Endothelial cell of umbilical vein (primary cell): ENCODE data around the gene MMP23B.
A peak's percentile ranks its signal among the peaks of the same experiment; 100 is the strongest.

ENCODE experiments used
- EZH2 ChIP-seq: IDR thresholded peaks from 2 replicates; pipeline ENCODE4 v1.6.1; 2012; ENCODE audit warnings: borderline replicate concordance, low read depth, mild to moderate bottlenecking, moderate library complexity, low read length, inconsistent platforms; ENCODE audit not compliant: severe bottlenecking
- GATA2 ChIP-seq: IDR thresholded peaks from 2 replicates; pipeline ENCODE4 v1.7.0; 2011; ENCODE audit warnings: low read depth, mild to moderate bottlenecking, moderate library complexity, mixed read lengths, low read length; ENCODE audit not compliant: insufficient read length, insufficient read depth
- POLR2A ChIP-seq: IDR thresholded peaks from 2 replicates; pipeline ENCODE4 v1.6.1; 2012; ENCODE audit warnings: low read depth, mild to moderate bottlenecking, control low read depth, low read length
- POLR2AphosphoS5 ChIP-seq: IDR thresholded peaks from 2 replicates; pipeline ENCODE4 v1.6.1; 2012; ENCODE audit warnings: low read depth, mild to moderate bottlenecking, control low read depth, low read length, moderate library complexity; ENCODE audit not compliant: insufficient read depth
- TF ChIP-seq, protein P1 (sequence below), 2 donors: IDR thresholded peaks; 1 replicate in 1 of 2; 2 replicates in 1 of 2; pipeline ENCODE4 v1.5.1; 2011; ENCODE audit warnings: low read length in 2 of 2, mild to moderate bottlenecking in 2 of 2, moderate library complexity in 2 of 2, control low read depth in 1 of 2, inconsistent platforms in 1 of 2, low read depth in 1 of 2; ENCODE audit not compliant: insufficient read depth in 1 of 2; ENCODE audit errors: extremely low read depth in 1 of 2

DNA sequence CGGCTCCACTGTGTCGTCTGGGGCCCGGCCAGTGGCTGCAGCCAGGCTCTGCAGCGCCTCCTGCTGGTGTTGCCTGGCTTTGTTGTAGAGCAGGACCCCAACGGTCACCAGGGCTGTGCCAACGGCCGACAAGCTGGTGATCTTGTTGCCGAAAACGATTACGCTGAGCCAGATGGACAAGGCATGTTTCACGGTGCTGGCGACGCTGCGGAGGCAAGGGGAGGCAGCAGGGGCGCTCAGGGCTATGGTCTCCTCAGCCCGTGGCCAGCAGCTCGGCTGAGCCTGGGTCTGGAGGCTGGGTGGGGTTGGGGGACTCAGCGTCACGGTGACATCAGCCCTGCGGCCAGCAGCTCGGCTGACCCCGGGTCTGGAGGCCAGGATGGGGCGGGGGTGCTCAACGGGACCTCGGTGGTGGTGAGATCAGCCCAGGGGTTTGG is 33.9 kb downstream of the MMP23B start:
- TF ChIP-seq POLR2AphosphoS5 (no peak), POLR2A (no peak), EZH2 (no peak), GATA2 (no peak)
- TF ChIP-seq, protein P1, sequence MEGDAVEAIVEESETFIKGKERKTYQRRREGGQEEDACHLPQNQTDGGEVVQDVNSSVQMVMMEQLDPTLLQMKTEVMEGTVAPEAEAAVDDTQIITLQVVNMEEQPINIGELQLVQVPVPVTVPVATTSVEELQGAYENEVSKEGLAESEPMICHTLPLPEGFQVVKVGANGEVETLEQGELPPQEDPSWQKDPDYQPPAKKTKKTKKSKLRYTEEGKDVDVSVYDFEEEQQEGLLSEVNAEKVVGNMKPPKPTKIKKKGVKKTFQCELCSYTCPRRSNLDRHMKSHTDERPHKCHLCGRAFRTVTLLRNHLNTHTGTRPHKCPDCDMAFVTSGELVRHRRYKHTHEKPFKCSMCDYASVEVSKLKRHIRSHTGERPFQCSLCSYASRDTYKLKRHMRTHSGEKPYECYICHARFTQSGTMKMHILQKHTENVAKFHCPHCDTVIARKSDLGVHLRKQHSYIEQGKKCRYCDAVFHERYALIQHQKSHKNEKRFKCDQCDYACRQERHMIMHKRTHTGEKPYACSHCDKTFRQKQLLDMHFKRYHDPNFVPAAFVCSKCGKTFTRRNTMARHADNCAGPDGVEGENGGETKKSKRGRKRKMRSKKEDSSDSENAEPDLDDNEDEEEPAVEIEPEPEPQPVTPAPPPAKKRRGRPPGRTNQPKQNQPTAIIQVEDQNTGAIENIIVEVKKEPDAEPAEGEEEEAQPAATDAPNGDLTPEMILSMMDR (IDR thresholded peaks at IDR 0.05; ENCODE audit: extremely low read depth in 1 of 2, insufficient read depth in 1 of 2, low read depth in 1 of 2, low read length in 2 of 2), result peak; percentile 49 to 59
